HG03575 (cell line): ENCODE data around the gene LINGO1.

ENCODE experiments used
- ATAC-seq: cut with Tn5 transposase; IDR thresholded peaks from one replicate; pipeline ENCODE4 v1.9.1; 2021; ENCODE audit not compliant: unreplicated experiment, insufficient number of reproducible peaks, low FRiP score; ENCODE audit errors: extremely low read depth

Gene LINGO1

GRCh38 chr15:77579498-77580188 lies 53.1 kb downstream of the LINGO1 start:
- no peak for ATAC-seq

GRCh38 chr15:77578641-77579372 lies 53.9 kb downstream of the LINGO1 start:
- ATAC-seq: no peak

GRCh38 chr15:77577366-77577950 lies 55.3 kb downstream of the LINGO1 start:
- no peak for ATAC-seq

DNA sequence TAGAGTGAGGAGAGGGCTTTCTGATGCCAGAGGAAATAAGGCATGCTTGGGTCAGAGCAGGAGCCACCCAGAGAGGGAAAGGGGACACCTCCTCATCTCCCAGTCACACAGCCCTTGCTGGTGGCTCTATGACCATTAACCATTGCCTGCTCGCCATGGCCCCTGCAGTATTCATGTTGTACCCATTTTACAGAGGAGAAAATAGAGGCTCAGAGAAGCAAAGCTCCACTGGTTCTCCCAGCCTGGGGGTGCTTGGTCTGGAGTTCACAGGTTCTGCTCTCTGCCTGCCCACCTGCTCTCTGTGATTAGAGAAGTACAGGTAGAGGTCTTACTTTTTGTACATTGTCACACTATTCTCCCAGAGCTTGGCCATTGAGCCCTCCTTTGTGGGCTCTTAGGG lies 56.2 kb downstream of the LINGO1 start:
- no peak for ATAC-seq

DNA sequence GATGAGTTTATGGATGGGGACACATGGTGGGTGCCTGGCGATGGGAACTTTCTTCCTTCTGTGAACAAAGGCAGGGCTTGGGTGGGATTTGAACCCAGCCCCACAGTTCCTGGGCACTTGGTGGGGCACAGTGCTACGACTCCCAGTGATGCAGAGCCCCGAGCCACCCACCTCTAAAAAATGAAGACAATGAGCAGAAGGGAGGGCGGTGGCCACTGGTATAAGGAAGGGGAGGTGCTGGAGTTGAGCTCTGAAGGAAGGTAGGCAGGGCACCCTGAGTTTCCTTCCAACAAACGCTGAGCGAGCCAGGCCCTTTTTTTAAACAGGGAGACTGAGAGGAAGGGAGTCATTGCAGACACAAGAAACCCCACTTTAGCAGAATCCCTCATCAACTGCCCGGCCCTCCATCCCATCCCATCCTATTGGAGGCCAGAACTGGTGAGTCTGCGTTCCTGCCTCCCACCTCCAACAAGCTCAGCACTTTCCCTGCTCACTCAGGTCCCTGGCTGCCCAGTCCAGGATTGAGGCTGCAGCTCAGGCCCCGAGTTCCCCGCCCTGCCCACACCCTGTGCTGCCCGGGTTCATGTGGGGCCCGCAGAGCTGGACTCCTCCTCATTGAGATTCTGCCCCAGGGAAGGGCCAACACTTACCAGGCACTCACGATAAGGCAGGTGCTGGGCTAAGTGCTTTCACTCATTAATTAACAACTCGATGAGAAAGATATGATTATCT lies 57.3 kb downstream of the LINGO1 start:
- no peak for ATAC-seq

GRCh38 chr15:77574521-77575202 lies 58.0 kb downstream of the LINGO1 start:
- ATAC-seq: no peak

DNA sequence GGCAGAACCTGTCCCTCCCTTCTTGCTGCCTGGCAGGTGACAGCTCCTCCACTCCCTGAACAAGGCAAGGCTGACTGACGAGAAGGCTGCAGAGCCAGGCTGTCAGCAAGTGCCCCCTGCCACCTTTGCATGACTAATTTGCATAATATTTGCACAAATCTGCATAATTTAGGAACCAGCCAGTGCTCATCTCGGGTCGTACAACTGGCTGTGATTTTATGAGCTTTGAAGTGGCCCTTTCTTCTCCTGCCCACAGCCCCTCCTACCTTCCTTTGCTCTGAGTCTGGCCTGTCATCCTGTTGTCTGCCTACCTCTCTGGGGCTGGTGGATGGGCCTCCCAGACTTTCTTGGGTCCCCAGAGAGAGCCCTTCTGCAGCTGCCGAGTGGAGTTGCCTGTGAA lies 58.9 kb downstream of the LINGO1 start:
- no peak for ATAC-seq

GRCh38 chr15:77572186-77572585 lies 60.5 kb downstream of the LINGO1 start:
- no peak for ATAC-seq

DNA sequence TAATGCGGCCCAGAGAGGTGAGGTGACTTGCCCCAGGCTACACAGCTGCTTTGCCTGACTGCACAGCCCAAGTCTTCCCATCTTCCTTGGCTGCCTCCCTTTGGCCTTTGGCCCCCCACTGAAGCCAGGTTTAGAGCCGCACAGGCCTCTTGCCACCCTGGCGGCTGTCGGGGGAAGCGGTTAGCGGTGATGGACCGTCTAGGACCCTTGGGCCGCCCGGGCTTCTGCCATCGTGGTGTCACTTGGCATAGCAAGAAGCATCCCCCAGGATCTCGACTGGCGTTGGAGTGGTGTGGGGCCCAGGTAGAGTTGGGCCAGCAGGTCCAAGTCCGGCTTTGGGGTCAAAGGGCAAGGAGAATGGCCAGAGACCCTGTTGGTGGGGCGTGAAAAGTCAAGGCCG lies 61.0 kb downstream of the LINGO1 start:
- ATAC-seq: no peak

GRCh38 chr15:77571181-77571580 lies 61.5 kb downstream of the LINGO1 start:
- no peak for ATAC-seq

- no peak for ATAC-seq
These were observed 63.0 kb downstream of the LINGO1 start for GRCh38 chr15:77569729-77570125.

GRCh38 chr15:77568973-77569728 lies 63.6 kb downstream of the LINGO1 start:
- no peak for ATAC-seq

DNA sequence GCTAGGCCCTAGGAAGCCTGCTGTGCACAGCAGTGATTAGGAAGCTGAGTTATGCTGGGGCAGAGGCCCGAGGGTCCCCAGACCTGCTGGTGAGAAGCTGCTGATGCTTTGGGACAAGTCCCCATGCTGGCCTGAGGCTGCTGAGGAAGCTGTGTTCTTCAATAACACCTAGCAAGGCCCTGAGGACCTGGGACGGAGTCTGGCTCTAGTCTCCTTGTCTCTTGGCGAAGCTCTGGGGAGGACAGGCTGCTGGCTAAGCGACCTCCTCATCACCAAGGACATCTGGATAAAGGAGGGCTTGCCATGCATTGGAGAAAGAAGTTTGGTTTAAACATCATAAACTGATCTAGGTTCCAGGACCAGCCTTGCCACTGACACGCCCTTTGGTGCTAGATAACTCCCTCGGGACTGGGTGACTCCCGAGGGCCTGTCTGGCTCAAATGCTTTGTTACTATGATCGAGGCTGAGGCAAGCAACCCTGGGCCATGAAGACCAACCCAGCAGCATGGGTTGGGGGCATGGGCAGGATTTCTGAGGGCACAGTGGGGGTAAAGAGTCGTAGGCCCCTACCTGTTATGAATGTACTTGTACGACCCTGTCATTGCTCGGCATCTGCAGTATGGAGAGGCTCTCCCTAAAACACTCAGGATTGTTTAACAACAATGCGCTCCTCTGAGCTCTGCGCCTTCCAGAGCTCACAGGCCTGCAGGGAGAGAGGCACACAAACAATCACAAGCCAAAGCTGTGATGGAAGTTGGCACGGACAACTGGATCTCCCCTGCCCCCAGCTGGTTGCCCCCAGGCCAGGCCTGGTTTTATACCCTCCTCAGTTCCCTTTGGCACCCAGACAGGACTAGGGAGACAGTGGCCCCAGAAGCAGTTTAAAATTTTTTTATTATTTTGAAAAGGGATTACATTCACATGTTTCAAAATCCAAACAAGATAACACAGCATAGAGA lies 64.4 kb downstream of the LINGO1 start:
- ATAC-seq: no peak

DNA sequence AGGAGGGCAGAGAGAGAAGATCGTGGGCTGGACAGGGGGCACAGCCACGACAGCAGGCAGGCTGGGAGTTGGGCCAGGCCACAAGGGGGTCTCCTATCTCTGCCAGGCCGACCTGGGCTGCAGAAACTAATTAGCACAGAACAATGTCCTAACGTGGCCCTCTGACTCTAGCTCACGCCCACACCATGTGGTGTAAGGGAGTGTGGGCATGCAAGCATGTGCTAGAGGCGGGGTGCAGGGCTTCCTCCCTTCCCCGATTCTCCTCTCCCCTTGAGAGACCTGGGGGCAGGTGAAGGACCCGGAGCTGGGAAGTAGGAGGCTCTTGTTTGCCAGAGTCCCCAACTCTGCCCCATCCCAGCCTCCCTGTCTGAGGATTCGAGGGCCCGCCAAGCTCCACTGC lies 65.5 kb downstream of the LINGO1 start:
- ATAC-seq: no peak

DNA sequence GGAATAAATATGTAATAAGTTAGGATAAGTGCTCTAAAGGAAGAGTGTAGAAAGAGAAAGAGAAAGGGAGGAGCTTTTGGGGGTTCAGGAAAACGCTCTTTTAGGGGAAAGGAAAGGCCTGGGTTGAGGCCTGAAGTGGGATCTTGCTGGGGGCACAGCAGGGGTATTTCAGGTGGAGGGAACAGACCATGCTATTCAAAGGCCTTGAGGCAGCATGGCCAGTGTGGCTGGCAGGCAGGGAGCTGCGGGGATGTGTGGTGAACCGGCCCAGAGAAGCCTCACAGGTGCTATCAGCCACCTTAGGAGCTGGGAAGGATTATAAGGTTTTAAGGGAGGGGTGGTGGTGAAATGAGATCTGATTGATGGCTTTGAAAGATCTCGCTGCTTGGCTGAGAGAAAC lies 66.6 kb downstream of the LINGO1 start:
- ATAC-seq: no peak

DNA sequence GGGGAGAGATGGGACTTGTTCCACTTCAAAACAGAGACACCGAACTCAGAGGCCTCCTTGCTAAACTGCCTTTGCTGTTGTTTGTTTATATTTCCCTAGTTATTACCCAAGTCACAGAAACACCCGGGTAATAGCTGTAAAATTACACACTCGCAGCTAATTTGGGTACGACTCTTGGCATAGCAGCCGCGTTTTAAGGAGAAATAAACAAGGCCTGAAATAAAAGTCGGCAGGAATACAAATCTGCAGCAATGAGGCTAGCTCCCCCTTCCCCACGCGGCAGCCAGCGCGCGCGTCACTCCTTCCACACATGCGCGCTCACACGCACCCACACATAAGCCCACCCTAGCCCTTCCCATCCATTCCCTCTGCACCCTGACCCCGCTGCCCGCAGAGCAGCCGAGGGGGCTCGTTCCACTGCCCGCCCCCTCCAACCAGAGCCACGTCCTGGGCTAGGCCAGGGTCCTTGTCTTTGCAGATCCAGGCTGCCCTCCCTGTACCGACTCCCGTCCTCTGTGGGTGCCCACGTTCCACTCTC lies 67.3 kb downstream of the LINGO1 start:
- ATAC-seq: no peak

- ATAC-seq: no peak
These were observed 67.8 kb downstream of the LINGO1 start for GRCh38 chr15:77564938-77565337.
